Endometrial microvascular endothelial cells (primary cell): ENCODE results near the gene TMEM212. TPM values are rescaled to one million over a fixed set of nuclear protein-coding genes. Genes with fewer than 3 reads are reported as not detected.
"Not testable (repeated sequence)": the region's sequence is repeated elsewhere in the genome, so short reads cannot be mapped to it uniquely, and the experiment has no call there.

Source experiments
- in situ Hi-C: cut with HindIII; loops from 2 replicates; pipeline ENCODE4 v1.10.0; 2017; ENCODE audit warnings: low sequenced_read_pairs, low pct_unique_long_range_greater_than_20kb; ENCODE audit errors: inconsistent ontology term
- total RNA-seq: library from RNA; depleted of rRNA; stranded (reverse); fragments of >200 nt; gene quantifications from one replicate; pipeline ENCODE4 v1.2.3, GENCODE V29; 2015; ENCODE audit errors: inconsistent ontology term

TMEM212 gene
- total RNA-seq, 1 donor from 2014 or later: not detected

DNA sequence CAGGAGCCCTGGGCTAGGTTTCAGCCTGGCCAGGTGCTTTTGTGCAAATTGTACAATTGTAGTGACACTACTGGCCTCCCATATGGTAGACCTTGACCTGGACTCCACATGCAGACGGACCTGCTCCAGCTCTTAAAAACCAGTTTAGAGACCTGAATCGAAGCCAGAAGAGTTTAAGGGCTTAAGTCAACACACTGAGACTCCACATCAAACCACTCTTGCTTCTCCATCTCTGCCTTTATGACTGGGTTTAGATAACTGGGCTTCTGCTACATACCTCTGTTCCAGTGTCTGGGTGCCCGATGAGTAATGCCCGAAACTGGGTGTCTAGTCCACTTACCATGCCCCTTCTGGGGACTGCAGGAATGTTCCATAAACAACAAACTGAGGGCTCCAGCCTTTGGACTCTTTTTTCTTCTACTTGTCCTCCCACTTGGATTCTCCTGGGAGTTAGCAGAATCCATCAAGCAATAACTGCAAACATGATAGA lies 32.8 kb downstream of the TMEM212 start:
- in situ Hi-C loops: no loop called here

DNA sequence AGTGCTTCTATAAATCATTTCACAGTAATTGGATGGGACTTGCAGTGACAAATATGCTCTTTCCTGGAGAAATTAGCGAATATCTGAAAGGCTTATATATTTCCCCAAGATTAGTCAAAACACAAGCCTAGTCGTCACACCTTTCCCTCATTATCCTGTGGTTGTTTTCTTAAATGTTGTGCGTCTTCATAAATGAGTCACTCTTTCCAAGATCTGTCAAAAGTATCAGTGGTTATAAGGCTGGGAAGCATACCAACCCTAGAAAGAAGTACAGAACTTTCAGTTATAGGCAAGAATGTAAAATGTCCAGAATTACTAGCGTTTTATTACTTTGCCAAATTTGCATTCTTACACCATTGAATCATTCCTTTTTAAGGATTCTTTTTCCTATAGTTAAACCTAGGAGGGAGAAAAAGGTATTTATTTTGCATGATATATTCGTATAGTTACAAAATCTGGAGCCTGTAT lies 33.6 kb downstream of the TMEM212 start:
- in situ Hi-C loops: no loop called here

DNA sequence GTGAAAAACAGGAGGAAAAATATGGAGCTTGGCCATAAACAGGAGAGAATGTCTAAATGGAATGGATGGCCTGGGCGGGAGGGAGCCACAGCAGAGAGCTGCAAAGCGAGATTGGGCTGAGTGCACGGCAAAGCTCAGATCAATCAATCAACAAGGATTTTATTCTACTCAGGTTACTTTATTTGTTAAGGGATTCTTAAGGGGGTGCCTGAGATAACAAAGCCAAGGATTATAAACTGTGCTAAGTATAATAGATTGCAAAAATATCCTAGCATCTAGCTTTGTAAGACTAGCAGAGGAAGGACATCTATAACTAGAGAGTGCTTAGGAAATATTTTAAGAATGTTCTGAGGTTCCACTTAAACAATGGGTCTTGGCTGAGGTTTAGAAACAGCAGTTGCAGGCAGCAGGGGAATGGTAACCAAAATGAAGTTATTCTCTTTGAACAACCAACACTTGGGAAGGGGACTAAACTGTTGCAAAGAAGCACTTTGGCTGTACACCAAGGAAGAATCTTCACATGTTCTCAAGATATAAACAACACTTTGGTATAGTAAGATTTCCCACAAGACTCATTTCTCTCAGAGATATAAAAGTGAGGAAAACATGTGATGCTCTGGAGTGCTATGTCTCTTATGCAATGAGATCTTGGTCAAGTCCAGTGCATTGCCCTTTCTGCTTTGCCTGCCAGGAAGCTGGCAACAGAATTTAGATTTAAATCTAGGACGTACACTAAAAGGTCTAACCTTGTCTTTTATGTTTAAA lies 35.5 kb downstream of the TMEM212 start:
- in situ Hi-C loops: no loop called here

DNA sequence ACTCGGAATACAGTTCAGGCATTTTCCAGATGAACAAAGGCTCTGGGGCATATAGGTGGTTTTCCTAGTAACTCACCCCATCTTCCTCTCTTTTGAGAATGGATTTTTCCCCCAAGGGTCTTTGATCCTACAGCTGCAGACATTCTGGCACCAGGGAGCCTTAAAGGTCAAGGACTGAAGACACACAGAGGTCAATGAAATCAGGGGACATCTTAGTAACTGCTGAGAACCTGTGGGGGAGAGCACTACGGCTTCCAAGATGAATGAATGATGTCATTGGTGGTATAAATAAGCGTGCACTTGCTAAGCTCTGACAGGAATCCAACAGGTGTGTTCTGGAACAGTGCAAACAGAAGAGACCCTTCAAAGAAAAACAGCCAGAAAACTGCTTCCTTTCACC lies 36.3 kb downstream of the TMEM212 start:
- in situ Hi-C loops: no loop called here

DNA sequence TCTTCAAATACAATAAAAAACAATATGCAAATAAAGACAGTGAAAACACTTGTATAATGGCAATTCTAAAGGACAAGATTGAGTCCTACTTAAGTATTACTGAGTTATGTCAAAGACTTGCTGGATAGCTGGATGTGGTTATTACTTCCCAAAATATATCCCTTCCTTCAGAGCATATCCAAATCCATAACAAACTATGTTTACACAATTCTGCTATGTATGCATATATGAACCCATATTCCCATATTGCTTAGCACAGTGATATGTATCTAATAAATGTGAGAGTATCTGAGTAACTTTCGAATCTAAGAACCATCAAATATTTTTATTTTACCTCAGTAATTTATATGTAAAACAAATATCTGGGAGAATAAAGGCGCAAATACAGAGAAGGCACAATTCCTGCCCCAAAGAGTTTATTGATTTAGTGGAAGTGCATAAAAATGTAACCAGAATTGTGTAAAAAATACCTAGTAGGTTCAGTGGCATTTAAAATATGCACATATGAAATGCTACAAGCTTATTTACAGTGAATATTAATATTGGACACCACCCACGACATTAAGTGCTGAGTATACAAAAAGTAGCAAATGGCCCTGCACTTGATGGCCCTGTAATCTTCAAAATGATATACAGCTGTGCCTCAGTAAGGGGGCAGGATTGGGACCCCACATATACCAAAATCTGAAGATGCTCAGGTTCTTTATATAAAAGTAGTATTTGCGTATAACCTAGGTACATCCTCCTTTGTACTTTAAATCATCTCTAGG lies 37.1 kb downstream of the TMEM212 start:
- in situ Hi-C loops: no loop called here

DNA sequence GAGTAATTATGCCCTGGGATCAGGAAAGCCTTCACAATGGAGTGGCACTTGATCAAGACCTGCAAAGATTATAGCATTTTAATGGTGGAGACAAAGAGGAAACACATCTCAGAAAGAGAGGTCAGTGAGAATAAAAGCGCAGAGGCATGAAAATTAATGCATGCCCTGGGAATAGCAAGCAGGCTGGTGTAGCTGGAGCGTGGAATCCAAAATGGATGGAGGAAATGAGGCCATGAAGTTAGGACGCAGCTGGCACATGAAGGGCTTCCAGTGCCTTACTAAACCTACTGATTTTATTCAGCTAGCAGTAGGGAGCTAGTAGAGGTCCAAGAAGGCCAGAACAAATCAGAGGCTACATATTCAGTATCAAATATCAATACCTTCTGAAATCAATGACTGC lies 38.1 kb downstream of the TMEM212 start:
- in situ Hi-C loops: no loop called here

DNA sequence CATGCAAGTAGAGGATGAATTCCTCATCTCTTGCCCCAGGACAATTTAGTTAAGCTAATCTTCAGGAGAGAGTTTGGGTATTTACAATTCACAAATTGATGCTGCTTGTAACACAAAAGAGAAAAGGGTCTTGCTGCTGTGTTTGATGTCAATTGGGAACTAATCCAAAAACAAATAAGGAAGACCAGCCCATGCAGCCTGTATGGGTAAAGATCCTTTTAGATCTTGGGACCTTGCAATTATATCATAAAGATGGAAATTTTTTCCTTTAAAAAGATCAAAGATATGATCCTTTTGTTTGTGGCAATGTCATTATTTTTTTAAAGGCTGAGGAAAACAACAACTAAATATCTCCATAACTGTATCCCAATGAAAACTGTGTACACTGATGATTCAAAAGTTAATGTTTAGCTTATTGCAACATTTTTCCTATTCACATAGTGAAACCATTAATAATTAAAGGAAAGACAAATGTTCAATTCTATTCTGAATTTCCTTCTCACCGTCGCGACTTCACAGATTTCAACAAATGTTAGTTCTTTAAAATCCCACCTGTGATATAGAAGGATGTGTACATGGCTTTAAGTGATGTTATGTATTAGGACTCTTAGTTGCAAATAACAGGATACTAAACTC lies 40.2 kb downstream of the TMEM212 start:
- in situ Hi-C loops: no loop called here

DNA sequence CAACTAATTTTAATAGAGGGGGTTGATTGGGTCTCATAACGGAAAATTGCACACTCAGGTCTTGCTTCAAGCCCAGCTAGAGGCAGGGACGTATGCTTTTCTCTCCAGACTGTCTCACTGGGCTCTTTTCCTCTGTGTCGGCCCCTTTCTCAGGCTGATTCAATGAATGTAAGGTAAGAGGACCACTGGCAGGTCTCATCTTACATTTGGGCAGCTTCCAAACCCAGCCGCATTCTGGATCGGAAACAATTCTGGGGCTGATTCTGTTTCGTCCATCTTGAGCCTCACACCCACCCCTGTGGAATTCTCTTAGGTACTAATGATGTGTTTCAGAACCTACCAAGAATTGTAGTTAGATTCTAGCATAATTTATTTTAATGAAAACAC lies 40.7 kb downstream of the TMEM212 start:
- in situ Hi-C loops: no loop called here

DNA sequence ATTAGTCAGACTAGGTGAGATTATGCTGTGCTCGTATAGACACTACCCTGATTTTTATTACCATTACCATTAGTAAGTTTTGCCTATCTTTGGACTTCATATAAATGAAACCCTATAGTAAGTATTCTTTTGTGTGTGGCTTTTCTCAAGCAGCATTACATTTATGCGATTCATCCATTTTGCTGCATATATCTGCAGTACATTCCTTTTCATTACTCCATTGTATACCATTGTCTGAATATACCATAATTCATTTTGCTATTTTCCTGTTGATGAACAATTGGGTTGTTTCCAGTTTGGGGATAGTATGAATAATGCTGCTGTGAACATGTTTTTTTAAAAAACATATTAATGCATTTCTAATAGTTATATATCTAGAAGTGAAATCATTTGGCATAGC lies 45.3 kb downstream of the TMEM212 start:
- in situ Hi-C loops: no loop called here

DNA sequence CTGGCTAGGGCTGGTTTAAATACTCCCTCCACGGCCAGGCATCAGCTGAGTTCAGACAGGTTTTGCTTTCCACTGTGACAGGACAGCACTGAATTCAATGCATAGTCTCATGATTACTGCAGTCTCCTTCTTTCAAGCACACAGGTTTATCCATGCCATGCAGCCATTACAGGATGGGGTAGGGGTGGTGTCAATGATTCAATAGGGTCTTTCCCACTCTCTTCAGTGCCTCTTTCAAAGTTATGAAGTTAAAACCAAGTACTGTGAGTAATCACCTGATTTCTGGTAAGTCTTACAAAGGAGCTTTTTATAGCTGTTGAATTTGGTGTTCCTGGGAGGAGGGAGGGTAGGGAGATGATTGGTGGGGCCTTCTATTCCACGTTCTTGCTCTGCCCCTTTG lies 47.2 kb downstream of the TMEM212 start:
- in situ Hi-C loops: no loop called here

DNA sequence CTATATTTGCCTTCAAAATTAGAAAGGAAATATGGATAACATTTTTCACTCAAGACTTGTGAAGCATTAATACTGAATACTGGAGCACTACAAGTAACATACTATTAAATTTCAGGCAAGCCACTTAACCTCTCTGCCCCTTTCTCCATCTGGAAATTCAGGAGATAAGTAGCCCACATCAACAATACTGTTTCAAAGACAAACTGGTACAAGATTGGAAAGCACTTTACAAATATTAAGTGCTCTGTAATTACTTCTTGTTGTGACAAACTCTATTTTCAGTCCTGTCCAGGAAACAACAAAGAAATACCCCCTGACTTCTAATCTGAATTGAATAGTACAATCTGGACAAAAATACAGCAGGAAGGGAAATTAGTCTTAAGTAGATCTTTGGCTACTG lies 49.3 kb downstream of the TMEM212 start:
- in situ Hi-C loops: no loop called here

DNA sequence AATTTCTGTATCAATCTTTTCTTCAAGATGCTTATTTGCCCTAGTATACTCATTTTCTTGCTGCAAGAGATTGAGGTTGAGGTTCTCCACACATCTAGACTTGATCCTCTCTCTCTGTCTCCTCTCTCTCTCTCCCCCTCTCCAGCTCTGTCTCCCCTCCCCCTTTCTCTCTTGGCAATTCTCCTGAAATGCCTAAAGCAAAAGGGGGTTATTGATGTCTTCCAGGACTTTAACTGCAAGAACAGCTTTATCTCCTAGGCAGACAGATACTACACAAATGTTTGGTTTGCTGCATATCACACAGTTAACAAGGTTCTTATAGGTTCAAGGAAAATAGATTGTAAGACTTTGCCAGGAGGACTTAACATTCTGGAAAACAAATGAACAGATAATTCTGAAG lies 52.1 kb downstream of the TMEM212 start:
- in situ Hi-C loops: no loop called here

DNA sequence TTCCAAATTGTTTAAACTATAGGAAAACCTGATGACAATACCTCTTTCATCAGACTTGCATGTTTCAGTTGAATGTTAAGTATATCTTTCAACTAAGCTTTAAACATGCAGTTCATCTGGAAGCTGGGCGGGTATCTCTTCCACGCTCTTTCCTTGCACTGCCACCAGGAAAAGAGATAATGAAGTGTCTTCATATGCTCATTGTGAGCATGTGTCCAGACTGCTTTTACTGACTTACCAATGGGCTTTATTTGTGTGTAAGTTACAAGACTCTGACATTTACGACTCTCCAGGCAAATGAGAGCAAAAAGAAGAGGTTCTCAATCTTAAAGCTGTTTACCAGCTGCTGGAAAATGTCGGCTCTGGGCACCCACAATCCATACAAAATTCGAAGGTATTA lies 52.8 kb downstream of the TMEM212 start:
- in situ Hi-C loops: no loop called here

DNA sequence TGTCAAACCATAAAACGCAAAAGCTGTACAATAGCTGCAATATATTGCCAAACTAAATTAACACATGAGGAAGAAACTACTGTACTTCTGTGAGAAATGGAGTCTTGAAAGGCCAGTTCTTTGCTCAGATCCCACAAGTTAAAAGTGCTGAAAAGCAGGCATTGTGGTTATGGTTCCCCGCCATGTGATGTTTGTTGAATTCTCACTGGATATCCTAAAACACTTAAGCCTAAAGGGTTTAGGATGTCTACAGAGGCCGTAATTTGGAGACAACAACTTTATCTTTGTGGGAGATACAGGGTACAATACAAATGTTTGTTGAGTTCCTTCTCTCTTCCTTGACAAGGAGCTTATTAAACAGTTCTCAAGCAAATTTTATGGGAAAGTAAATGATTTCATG lies 53.2 kb downstream of the TMEM212 start:
- in situ Hi-C loops: no loop called here

DNA sequence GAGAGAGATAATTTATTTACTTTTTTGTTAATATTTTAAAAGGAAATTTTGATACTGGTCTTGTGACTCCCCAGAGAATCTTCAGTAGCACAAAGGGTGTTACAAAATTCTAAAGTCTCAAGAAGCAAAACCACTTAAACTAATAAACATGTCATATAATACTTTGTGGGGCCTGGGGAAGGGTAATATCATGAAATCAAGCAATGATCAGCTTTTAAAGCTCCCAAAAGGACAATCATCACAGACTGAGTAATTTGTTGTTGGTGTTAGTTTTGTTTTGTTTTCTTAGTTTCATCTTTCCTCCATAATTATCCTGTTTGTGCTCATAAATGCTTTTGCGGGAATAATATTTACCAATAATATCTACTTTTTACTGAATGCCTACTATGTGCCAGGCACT lies 55.0 kb downstream of the TMEM212 start:
- in situ Hi-C loops: no loop called here

DNA sequence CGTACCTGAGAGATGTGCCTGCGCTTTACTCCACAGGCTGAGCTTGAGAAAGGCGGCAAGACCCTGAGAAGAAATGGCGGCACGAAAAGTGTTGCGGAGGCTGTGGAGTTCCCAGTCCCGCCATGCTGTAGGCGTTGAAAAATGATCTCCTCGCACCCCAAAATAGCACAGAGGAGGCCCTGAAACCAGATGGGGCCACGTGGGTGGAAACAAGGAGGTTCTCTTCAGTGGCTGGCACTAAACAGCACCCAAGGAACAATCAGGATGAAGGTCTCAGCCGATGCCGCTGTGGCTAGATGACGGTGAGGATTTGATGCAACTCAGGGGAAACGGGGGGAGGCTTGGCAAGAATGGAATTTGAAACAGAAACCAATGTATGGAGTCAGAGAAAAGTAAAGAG lies 57.3 kb downstream of the TMEM212 start:
- in situ Hi-C loops: no loop called here

DNA sequence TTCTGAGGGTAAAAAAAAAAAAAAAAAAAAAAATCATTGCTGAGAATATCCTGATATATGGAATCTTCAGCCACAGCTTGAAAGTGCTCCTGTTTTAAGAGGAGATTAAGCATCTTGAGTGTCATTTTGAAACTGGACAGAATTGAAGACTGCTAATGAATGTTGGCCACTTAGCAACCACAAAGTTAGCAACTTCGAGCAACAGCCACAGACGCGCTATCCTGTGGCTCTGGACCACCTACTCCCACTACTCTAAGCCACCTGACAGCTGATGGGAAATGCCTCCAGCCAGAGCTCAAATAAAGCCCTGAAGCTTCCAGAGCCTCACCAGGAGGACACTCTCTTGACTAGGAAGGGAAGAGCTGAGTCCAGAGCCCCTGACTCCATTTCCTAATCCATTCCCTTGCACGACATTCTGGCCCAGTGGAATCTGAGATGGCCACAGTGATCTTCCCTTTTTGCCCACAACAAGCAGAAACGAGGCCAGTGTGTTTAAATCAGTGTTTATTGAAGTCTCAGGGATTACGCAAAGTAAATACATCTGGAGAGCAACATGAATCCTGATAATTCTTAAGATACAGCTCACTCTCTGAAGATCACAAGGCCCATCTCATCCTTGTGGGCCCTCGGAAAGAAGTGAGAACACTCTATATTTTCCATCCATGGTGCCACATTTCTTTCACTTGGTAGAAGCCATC lies 58.6 kb downstream of the TMEM212 start:
- in situ Hi-C loops: no loop called here

DNA sequence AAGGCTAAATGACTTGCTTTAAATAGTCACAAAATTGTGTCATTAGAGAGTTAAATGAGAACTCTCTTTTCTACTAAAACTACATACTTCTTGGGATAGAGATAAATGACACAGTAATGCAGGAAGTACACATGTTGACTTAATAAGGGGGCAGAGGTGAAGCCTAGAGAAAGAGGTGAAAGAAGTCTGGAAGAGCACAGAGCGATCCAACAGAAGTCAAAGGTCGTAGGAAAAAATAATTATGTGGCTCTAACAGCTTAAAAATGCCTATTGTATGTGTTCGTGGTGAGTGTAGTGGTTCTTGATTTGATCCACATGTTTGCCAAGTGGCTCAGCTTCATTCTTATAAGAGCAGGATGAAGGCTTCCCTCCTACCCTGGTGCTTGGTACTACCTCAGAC lies 61.7 kb downstream of the TMEM212 start:
- in situ Hi-C loops: no loop called here

DNA sequence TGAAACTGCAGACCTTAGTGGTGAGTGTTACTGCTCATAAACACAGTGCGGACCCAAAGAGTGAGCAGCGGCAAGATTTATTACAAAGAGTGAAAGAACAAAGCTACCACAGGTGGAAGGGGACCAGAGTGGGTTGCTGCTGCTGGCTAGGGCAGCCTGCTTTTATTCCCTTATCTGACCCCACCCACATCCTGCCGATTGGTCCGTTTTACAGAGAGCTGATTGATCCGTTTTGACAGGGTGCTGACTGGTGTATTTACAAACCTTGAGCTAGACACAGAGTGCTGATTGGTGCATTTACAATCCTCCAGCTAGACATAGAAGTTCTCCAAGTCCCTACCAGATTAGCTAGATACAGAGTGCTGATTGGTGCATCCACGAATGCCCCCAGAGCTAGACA lies 63.4 kb downstream of the TMEM212 start:
- in situ Hi-C loops: not testable (repeated sequence)
